ENCODE data around the gene TSR1. TPM values are rescaled to one million over a fixed set of nuclear protein-coding genes. Genes with fewer than 3 reads are reported as not detected.

Gene TSR1
- total RNA-seq, 1 donor from 2014 or later, result 36.4 TPM

- H3K9ac ChIP-seq (ENCODE audit: low read length), result no peak overlapping the region
- no peak overlapping the region for H3K27ac ChIP-seq (ENCODE audit: low read depth, low read length)
- no peak overlapping the region for H3K4me2 ChIP-seq (ENCODE audit: low read length)
- no peaks in the 10 kb centered on the region for H3K36me3 ChIP-seq (ENCODE audit: insufficient read depth, low read length)
- H3K4me1 ChIP-seq (ENCODE audit: insufficient read depth, low read length), result no peaks in the 10 kb centered on the region
- DNase-seq (ENCODE audit: low read depth) (no peak), FAIRE-seq (no peak)
- no peaks in the 10 kb centered on the region for H3K9me3 ChIP-seq (ENCODE audit: insufficient read depth, low read depth, low read length)
- H3K27me3 ChIP-seq (ENCODE audit: insufficient read depth, low read length), result no peaks in the 10 kb centered on the region
- no peaks in the 10 kb centered on the region for H3K79me2 ChIP-seq (ENCODE audit: insufficient read depth, low read length)
- no peak overlapping the region for H3K4me3 ChIP-seq (ENCODE audit: insufficient read depth, low read depth, low read length)
- peaks cover 19% of the 10 kb centered on the region for H3K36me3 Mint-ChIP-seq (ENCODE audit: low read depth, unreplicated experiment)
- no peak overlapping the region for H2AFZ ChIP-seq (ENCODE audit: low read depth, low read length)
- H3K27ac Mint-ChIP-seq (ENCODE audit: unreplicated experiment), result no peak overlapping the region
- H4K20me1 ChIP-seq (ENCODE audit: insufficient read depth, low read length), result peaks cover 32% of the 10 kb centered on the region
- no peaks in the 10 kb centered on the region for H3K9me3 Mint-ChIP-seq (ENCODE audit: unreplicated experiment)
- H3K4me1 Mint-ChIP-seq (ENCODE audit: low read depth, unreplicated experiment), result no peaks in the 10 kb centered on the region
- H3K27me3 Mint-ChIP-seq (ENCODE audit: low read depth, unreplicated experiment), result no peaks in the 10 kb centered on the region
- TF ChIP-seq EZH2 (IDR thresholded peaks at IDR 0.05; ENCODE audit: insufficient read depth, low read length), result no peak
- TF ChIP-seq, protein P1, sequence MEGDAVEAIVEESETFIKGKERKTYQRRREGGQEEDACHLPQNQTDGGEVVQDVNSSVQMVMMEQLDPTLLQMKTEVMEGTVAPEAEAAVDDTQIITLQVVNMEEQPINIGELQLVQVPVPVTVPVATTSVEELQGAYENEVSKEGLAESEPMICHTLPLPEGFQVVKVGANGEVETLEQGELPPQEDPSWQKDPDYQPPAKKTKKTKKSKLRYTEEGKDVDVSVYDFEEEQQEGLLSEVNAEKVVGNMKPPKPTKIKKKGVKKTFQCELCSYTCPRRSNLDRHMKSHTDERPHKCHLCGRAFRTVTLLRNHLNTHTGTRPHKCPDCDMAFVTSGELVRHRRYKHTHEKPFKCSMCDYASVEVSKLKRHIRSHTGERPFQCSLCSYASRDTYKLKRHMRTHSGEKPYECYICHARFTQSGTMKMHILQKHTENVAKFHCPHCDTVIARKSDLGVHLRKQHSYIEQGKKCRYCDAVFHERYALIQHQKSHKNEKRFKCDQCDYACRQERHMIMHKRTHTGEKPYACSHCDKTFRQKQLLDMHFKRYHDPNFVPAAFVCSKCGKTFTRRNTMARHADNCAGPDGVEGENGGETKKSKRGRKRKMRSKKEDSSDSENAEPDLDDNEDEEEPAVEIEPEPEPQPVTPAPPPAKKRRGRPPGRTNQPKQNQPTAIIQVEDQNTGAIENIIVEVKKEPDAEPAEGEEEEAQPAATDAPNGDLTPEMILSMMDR (IDR thresholded peaks at IDR 0.05; ENCODE audit: insufficient read depth, low read depth, low read length), result peak; percentile 17
- H3K4me3 Mint-ChIP-seq (ENCODE audit: unreplicated experiment), result no peak overlapping the region
Observed at GRCh38 chr17:2366747-2367494, 30.7 kb upstream of the TSR1 start.

- no peak for TF ChIP-seq EZH2 (IDR thresholded peaks at IDR 0.05; ENCODE audit: insufficient read depth, low read length)
- TF ChIP-seq, protein P1 (IDR thresholded peaks at IDR 0.05; ENCODE audit: insufficient read depth, low read depth, low read length), result no peak
- Histone ChIP-seq H3K9me3 (ENCODE audit: insufficient read depth, low read depth, low read length) (no peaks in the 10 kb centered on the region), H3K9ac (ENCODE audit: low read length) (no peak overlapping the region), H2AFZ (ENCODE audit: low read depth, low read length) (no peak overlapping the region), H3K4me3 (ENCODE audit: insufficient read depth, low read depth, low read length) (no peak overlapping the region), H4K20me1 (ENCODE audit: insufficient read depth, low read length) (peaks cover 49% of the 10 kb centered on the region), H3K27ac (ENCODE audit: low read depth, low read length) (no peak overlapping the region), H3K4me2 (ENCODE audit: low read length) (no peak overlapping the region), H3K79me2 (ENCODE audit: insufficient read depth, low read length) (no peaks in the 10 kb centered on the region), H3K4me1 (ENCODE audit: insufficient read depth, low read length) (peaks cover under 1% of the 10 kb centered on the region), H3K27me3 (ENCODE audit: insufficient read depth, low read length) (no peaks in the 10 kb centered on the region), H3K36me3 (ENCODE audit: insufficient read depth, low read length) (no peaks in the 10 kb centered on the region)
- DNase-seq (ENCODE audit: low read depth) (no peak), FAIRE-seq (no peak)
- H3K36me3 Mint-ChIP-seq (ENCODE audit: low read depth, unreplicated experiment), result peaks cover 20% of the 10 kb centered on the region
- H3K27me3 Mint-ChIP-seq (ENCODE audit: low read depth, unreplicated experiment), result no peaks in the 10 kb centered on the region
- no peaks in the 10 kb centered on the region for H3K4me1 Mint-ChIP-seq (ENCODE audit: low read depth, unreplicated experiment)
- H3K27ac Mint-ChIP-seq (ENCODE audit: unreplicated experiment), result no peak overlapping the region
- H3K9me3 Mint-ChIP-seq (ENCODE audit: unreplicated experiment), result no peaks in the 10 kb centered on the region
- no peak overlapping the region for H3K4me3 Mint-ChIP-seq (ENCODE audit: unreplicated experiment)
Observed at GRCh38 chr17:2365132-2365531, 28.9 kb upstream of the TSR1 start.

GRCh38 chr17:2364763-2365116 is 28.5 kb upstream of the TSR1 start:
- H3K27ac ChIP-seq (ENCODE audit: low read depth, low read length), result no peak overlapping the region
- Mint-ChIP-seq H3K9me3 (ENCODE audit: unreplicated experiment) (no peaks in the 10 kb centered on the region), H3K27ac (ENCODE audit: unreplicated experiment) (no peak overlapping the region), H3K27me3 (ENCODE audit: low read depth, unreplicated experiment) (no peaks in the 10 kb centered on the region), H3K4me1 (ENCODE audit: low read depth, unreplicated experiment) (peaks cover under 1% of the 10 kb centered on the region), H3K4me3 (ENCODE audit: unreplicated experiment) (no peak overlapping the region), H3K36me3 (ENCODE audit: low read depth, unreplicated experiment) (peaks cover 20% of the 10 kb centered on the region)
- H3K79me2 ChIP-seq (ENCODE audit: insufficient read depth, low read length), result no peaks in the 10 kb centered on the region
- no peaks in the 10 kb centered on the region for H3K9me3 ChIP-seq (ENCODE audit: insufficient read depth, low read depth, low read length)
- no peak for DNase-seq (ENCODE audit: low read depth)
- H3K36me3 ChIP-seq (ENCODE audit: insufficient read depth, low read length), result no peaks in the 10 kb centered on the region
- H4K20me1 ChIP-seq (ENCODE audit: insufficient read depth, low read length), result peaks cover 53% of the 10 kb centered on the region
- TF ChIP-seq, protein P1 (IDR thresholded peaks at IDR 0.05; ENCODE audit: insufficient read depth, low read depth, low read length), result no peak
- no peak for TF ChIP-seq EZH2 (IDR thresholded peaks at IDR 0.05; ENCODE audit: insufficient read depth, low read length)
- no peak overlapping the region for H3K4me3 ChIP-seq (ENCODE audit: insufficient read depth, low read depth, low read length)
- FAIRE-seq, result no peak
- no peak overlapping the region for H3K9ac ChIP-seq (ENCODE audit: low read length)
- no peak overlapping the region for H2AFZ ChIP-seq (ENCODE audit: low read depth, low read length)
- H3K4me1 ChIP-seq (ENCODE audit: insufficient read depth, low read length), result peaks cover 4% of the 10 kb centered on the region
- H3K4me2 ChIP-seq (ENCODE audit: low read length), result no peak overlapping the region
- H3K27me3 ChIP-seq (ENCODE audit: insufficient read depth, low read length), result no peaks in the 10 kb centered on the region
